ENCODE data around the gene MAEL.

The MAEL gene

DNA sequence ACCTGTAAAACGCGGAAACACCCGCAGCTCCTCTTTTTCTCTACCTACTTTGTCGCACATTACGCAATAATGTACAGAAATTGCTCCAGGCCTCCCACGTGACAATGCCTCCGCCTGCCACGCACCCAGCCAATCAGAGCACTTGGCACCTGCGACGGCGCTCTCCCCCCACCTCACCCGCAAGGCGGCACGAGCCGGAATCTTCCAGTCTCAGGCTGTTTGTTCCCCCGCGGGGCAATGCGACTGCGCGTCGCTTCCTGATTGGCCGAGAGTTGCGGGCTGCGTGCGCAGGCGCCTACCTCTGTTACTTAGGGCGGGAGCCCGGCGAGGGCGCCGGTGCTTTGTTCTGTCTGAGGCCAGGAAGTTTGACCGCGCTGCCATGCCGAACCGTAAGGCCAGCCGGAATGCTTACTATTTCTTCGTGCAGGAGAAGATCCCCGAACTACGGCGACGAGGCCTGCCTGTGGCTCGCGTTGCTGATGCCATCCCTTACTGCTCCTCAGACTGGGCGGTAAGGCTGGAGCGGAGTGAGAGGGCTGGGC, at the start of gene MAEL:
MAEL (plus strand) TSS at position 307 of the 542 bp plus-strand sequence; CDS start at position 380, 73 bp downstream.
- no peak within 1 kb of the TSS for H3K4me3 Mint-ChIP-seq
- no peak for ATAC-seq (replicated peaks; ENCODE audit: extremely low read depth, poor library complexity, severe bottlenecking)
- H3K27me3 Mint-ChIP-seq: no peaks in the 10 kb centered on the region
- no peaks in the 10 kb centered on the region for H3K4me1 Mint-ChIP-seq
- no peaks in the 10 kb centered on the region for H3K9me3 Mint-ChIP-seq
- DNase-seq (ENCODE audit: low spot score in 2 of 2): no peak
- H3K36me3 Mint-ChIP-seq (ENCODE audit: insufficient read depth): peaks cover 2% of the 10 kb centered on the region
- no peak within 1 kb of the TSS for H3K27ac Mint-ChIP-seq (ENCODE audit: low read depth)

DNA sequence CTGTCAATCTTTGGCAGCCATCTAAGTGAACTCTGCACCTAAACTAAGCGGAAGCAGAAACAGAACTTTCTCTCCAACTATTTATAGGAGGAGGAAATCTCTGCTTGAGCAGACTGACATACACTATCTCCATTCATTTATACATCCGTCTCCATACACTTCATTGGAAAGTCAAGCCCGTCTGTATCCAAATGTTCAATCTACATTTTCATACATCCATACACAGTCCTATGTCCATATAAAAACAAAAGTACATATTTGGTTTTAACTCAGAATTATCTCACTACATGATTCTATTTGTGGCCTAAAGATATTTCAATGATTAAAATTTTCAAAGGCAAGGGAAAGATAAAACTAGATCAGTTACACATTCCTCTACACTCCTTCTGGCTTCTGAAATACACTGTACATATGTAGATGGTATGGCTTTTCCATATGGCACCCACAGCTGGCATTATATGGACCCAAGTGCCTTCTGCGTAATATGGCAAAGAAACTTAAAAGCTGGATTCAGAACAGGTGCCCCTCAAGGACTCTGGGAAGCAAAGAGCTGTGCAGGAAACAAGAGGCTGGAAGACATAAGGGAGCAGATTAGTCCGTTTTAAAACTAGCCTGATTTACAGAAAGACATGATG, 49.2 kb upstream of the MAEL start:
- H3K27ac Mint-ChIP-seq (ENCODE audit: low read depth): no peak overlapping the region
- H3K27me3 Mint-ChIP-seq: peaks cover 40% of the 10 kb centered on the region
- ATAC-seq (replicated peaks; ENCODE audit: extremely low read depth, poor library complexity, severe bottlenecking): no peak
- no peaks in the 10 kb centered on the region for H3K9me3 Mint-ChIP-seq
- no peaks in the 10 kb centered on the region for H3K36me3 Mint-ChIP-seq (ENCODE audit: insufficient read depth)
- no peak overlapping the region for H3K4me3 Mint-ChIP-seq
- no peak for DNase-seq (ENCODE audit: low spot score in 2 of 2)
- no peaks in the 10 kb centered on the region for H3K4me1 Mint-ChIP-seq

DNA sequence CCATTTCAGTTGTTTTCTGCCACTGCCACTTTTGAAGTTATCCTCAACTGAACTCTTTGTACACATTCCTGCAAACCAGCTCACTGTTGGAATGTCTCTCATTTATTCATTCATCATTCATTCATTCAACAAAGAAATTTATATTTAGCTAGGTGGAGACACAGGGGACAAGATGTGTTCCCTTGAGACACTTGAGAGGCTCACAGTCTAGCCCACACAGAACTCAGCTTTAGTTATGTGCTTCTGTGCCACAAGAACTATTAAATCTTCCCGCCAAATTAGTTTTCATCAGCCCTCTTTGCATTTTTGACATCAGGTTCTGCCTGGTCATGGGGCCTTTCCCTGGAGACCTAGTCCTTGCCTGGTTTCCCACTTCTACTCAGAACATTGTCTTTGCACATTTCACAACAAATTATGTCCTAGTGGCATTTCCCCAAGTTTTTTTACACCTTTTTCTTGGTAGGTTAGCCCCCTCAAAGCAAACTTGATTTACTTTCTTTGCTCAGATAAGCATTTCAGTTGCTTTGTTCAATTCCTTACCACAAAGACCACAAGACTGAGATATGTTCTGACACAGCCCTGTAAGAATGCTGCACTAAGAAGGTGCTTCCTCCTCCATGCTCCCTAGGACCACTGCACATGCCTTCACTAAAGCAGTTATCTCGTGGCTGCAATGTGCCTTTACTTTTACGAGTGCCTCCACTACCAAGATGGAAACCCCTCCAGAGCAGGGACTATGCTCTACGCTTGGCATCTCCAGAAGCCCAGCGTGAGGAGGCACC, 44.7 kb upstream of the MAEL start:
- Mint-ChIP-seq H3K4me1 (peaks cover 8% of the 10 kb centered on the region), H3K9me3 (no peaks in the 10 kb centered on the region), H3K4me3 (no peak overlapping the region), H3K36me3 (ENCODE audit: insufficient read depth) (no peaks in the 10 kb centered on the region), H3K27ac (ENCODE audit: low read depth) (no peak overlapping the region), H3K27me3 (peaks cover 47% of the 10 kb centered on the region)
- ATAC-seq (replicated peaks; ENCODE audit: extremely low read depth, poor library complexity, severe bottlenecking) (no peak), DNase-seq (ENCODE audit: low spot score in 2 of 2) (no peak)

DNA sequence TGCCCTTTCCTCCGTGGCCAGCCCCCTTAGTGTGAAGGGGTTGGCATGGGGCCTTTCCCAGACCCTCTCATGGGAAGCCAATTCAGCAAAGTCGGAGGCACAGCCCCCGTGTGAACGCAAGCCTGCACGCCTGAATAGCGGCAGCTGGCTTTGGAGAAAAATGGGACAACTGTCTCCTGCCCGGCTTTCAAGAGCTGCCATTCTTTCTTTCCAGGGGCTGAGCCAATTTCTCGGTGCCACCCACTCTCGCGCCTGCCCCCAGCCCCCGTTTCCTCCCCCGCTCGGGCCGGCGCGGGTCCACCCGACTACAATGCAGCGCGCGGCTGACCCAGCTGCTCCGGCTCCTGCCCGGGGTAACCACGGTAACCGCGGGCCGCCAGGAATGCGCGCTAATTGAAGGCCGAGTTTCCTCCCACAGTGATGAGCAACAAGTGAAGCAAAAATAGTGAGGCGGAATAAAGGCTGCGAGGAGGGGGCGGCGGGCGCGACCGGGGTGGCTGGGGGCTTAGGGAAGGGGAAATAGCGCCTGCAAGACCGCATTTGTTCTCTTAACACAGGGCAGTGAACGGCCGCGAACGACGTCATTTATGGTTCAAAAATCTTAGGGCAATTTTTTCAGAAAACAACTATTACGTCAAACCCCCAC, 41.6 kb upstream of the MAEL start:
- peaks cover 77% of the 10 kb centered on the region for H3K27me3 Mint-ChIP-seq
- H3K27ac Mint-ChIP-seq (ENCODE audit: low read depth): no peak overlapping the region
- peaks cover 3% of the 10 kb centered on the region for H3K36me3 Mint-ChIP-seq (ENCODE audit: insufficient read depth)
- no peak for DNase-seq (ENCODE audit: low spot score in 2 of 2)
- H3K4me1 Mint-ChIP-seq: peaks cover 8% of the 10 kb centered on the region
- no peak for ATAC-seq (replicated peaks; ENCODE audit: extremely low read depth, poor library complexity, severe bottlenecking)
- H3K4me3 Mint-ChIP-seq: no peak overlapping the region
- H3K9me3 Mint-ChIP-seq: no peaks in the 10 kb centered on the region

DNA sequence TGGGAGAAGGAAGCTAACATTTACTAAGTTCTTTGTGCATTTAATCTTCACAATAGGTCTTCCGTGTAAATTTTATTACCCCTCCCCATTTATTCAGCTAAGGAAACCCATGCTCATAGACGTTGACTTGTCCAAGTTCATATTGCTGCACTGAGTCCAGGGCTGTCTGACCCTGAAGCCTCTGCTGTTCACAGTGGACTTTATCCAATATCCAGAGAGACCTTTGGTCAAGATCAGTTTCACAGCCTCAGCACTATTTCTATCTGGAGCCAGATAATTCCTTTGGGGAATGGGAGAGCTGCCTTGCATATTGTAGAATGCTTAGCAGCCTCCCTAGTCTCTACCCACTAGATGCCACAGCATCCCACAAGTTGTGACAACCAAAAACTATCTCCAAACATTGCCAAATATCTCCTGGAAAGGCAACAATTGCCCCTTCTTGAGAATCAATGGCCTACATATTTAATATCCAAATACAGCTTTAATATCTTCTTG, 40.2 kb upstream of the MAEL start:
- Mint-ChIP-seq H3K4me3 (no peak overlapping the region), H3K9me3 (no peaks in the 10 kb centered on the region), H3K4me1 (peaks cover 8% of the 10 kb centered on the region), H3K27me3 (peaks cover 86% of the 10 kb centered on the region), H3K36me3 (ENCODE audit: insufficient read depth) (peaks cover 3% of the 10 kb centered on the region), H3K27ac (ENCODE audit: low read depth) (no peak overlapping the region)
- DNase-seq (ENCODE audit: low spot score in 2 of 2) (no peak), ATAC-seq (replicated peaks; ENCODE audit: extremely low read depth, poor library complexity, severe bottlenecking) (no peak)

DNA sequence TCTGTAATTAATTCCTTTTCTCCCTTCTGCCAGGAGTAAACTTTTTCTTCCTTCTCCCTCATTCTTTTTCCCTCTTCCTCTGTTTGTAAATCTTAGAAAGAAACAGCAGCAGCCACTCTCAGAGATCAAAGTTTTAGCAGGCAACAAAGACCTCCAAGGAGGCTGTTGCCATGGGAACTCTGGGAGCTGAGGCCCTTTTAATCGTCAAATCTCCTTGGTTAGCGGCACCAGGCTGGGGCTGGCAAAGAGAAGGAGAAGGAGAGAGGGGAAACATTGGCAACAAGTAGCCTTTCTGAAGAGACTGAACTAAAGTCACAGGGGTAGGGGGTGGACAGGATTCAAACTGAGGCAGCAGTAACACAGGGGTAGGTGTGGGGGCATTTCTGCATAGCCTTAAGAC, 38.9 kb upstream of the MAEL start:
- DNase-seq (ENCODE audit: low spot score in 2 of 2) (no peak), ATAC-seq (replicated peaks; ENCODE audit: extremely low read depth, poor library complexity, severe bottlenecking) (no peak)
- H3K27ac Mint-ChIP-seq (ENCODE audit: low read depth): no peak overlapping the region
- H3K4me3 Mint-ChIP-seq: no peak overlapping the region
- peaks cover 8% of the 10 kb centered on the region for H3K4me1 Mint-ChIP-seq
- peaks cover 3% of the 10 kb centered on the region for H3K36me3 Mint-ChIP-seq (ENCODE audit: insufficient read depth)
- peaks cover 73% of the 10 kb centered on the region for H3K27me3 Mint-ChIP-seq
- H3K9me3 Mint-ChIP-seq: no peaks in the 10 kb centered on the region

DNA sequence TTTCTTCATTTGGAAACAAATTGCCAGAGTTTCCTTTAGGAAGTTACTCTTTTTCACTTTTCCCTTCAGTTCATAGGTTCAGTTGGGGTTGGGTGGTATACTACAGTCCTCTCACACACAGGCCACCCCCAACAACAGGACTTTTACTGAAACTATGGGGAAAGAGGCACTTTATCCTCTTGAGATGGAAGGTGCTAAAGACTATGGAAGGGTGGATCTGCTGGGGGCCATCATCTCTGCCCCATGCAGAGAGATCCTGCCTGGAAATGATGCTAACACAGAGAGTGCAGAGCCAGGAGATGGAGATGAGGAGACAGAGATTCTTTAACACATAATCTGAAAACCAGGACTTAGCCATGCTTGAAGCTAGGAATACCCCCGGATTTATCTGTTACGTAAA, 38.0 kb upstream of the MAEL start:
- no peak overlapping the region for H3K27ac Mint-ChIP-seq (ENCODE audit: low read depth)
- peaks cover 3% of the 10 kb centered on the region for H3K36me3 Mint-ChIP-seq (ENCODE audit: insufficient read depth)
- ATAC-seq (replicated peaks; ENCODE audit: extremely low read depth, poor library complexity, severe bottlenecking) (no peak), DNase-seq (ENCODE audit: low spot score in 2 of 2) (no peak)
- H3K27me3 Mint-ChIP-seq: peaks cover 73% of the 10 kb centered on the region
- peaks cover 8% of the 10 kb centered on the region for H3K4me1 Mint-ChIP-seq
- H3K4me3 Mint-ChIP-seq: no peak overlapping the region
- H3K9me3 Mint-ChIP-seq: no peaks in the 10 kb centered on the region

DNA sequence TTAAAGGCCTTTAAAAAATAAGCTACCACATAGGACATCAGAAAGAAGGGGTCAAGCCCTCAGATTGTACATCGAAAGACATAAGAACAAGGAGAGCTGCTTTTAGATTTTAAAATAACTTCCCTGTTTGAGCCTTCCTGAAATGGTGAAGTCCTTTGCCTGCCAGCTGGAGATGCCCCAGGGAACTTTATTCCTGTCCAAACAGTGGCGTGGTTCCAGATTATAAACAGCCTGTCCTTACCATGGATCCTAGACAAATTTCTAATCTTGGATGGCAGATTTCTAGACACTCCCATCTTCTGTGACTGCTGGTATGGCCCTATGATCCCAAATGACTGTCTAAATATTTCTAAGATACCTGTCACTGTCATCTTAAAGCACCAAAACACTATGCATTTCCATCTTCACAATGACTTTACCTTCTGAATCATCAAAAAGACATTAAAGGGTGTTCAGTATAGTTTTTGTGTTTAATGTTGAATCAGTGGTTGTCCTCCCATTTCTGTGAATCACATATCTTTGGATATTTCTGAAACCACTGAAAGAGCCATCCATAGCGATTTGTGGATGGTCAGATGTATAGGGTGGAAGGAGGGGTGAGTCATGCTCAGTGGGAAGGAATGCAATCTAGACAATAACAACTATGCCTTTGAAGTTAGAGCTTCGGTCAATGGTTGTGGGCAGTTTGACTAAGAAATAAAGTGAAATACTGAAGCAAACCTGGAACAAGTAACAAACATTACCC, 36.9 kb upstream of the MAEL start:
- no peak for DNase-seq (ENCODE audit: low spot score in 2 of 2)
- no peak overlapping the region for H3K27ac Mint-ChIP-seq (ENCODE audit: low read depth)
- H3K27me3 Mint-ChIP-seq: peaks cover 70% of the 10 kb centered on the region
- peaks cover 3% of the 10 kb centered on the region for H3K36me3 Mint-ChIP-seq (ENCODE audit: insufficient read depth)
- H3K9me3 Mint-ChIP-seq: no peaks in the 10 kb centered on the region
- peaks cover 6% of the 10 kb centered on the region for H3K4me1 Mint-ChIP-seq
- no peak for ATAC-seq (replicated peaks; ENCODE audit: extremely low read depth, poor library complexity, severe bottlenecking)
- H3K4me3 Mint-ChIP-seq: no peak overlapping the region

DNA sequence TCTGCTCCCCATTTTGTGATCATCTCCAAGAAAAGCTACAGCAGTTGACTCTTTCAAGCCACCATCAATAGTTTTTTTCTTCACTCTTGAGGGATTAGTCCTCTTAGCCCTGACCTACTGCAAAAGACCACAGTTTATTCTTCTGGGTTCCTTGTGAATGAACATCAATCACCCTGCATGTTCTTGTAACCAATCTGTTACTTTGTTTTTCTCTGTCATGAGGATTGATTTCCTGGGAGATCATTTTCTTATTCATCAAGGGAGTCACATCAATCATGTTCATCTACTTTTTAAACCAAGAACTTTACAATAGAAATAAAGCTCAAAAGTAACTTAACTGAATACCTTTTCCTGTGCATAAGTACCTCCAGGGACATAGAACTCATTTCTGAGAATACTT, 35.6 kb upstream of the MAEL start:
- Mint-ChIP-seq H3K4me1 (no peaks in the 10 kb centered on the region), H3K27ac (ENCODE audit: low read depth) (no peak overlapping the region), H3K4me3 (no peak overlapping the region), H3K9me3 (no peaks in the 10 kb centered on the region), H3K36me3 (ENCODE audit: insufficient read depth) (peaks cover 3% of the 10 kb centered on the region), H3K27me3 (peaks cover 62% of the 10 kb centered on the region)
- no peak for DNase-seq (ENCODE audit: low spot score in 2 of 2)
- ATAC-seq (replicated peaks; ENCODE audit: extremely low read depth, poor library complexity, severe bottlenecking): no peak

DNA sequence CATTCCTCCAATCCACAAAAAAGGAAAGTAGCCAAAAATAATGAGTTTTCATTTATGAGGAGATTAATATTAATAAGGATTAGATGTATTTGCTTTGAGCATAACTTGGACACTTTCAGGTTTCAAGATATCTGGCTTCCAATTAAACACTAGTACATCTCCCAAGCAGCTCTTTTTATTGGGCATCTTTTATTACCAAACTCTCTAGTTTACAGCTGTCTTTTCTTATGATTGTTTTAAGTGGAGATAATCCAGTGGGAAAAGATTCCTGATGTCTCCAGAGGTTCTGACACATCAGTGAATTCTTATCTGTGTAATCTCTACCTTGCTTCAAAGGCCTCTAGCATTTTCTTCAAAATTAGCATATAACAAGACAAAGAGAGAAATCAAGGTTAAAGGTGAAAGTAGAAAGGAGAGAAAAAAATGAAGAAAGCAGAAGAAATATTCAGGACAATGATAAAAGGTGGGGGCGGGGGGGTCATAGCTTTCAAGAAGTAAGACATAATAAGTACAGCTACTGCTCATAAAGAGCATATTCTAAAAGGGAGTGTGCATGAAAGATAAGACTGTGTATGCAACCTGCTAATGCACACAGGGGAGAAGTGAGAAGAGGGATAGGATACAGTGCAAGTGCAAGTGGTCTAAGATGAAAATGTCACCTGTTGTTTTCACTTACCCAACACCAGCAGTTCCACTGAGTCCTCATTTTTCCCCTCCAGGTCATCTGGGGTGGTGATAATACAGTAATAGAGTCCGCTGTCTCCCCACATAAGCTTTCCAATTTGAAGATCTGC, 32.8 kb upstream of the MAEL start:
- H3K4me1 Mint-ChIP-seq: no peaks in the 10 kb centered on the region
- H3K36me3 Mint-ChIP-seq (ENCODE audit: insufficient read depth): peaks cover 3% of the 10 kb centered on the region
- DNase-seq (ENCODE audit: low spot score in 2 of 2) (no peak), ATAC-seq (replicated peaks; ENCODE audit: extremely low read depth, poor library complexity, severe bottlenecking) (no peak)
- no peak overlapping the region for H3K4me3 Mint-ChIP-seq
- no peaks in the 10 kb centered on the region for H3K9me3 Mint-ChIP-seq
- peaks cover 68% of the 10 kb centered on the region for H3K27me3 Mint-ChIP-seq
- no peak overlapping the region for H3K27ac Mint-ChIP-seq (ENCODE audit: low read depth)

DNA sequence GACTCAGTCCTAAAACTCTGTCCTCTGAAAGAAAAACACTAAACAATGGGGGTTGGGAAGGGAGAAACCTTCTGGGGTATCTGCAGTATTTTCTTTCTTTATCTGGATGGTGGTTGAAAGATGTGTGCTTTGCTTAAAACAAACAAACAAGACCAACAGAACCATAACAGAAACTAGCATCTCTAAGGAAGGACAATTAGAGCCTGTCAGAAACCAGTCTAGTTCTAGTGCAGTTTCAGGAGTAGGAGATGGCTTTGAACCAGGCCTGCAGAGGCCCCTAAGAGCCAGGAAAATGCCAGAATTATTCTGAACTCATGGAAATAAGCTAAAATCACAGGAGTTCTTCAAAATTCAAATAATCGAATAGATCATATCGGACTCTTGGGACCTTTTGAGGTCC, 32.2 kb upstream of the MAEL start:
- no peak for DNase-seq (ENCODE audit: low spot score in 2 of 2)
- H3K4me1 Mint-ChIP-seq: no peaks in the 10 kb centered on the region
- no peak for ATAC-seq (replicated peaks; ENCODE audit: extremely low read depth, poor library complexity, severe bottlenecking)
- peaks cover 64% of the 10 kb centered on the region for H3K27me3 Mint-ChIP-seq
- H3K4me3 Mint-ChIP-seq: no peak overlapping the region
- H3K36me3 Mint-ChIP-seq (ENCODE audit: insufficient read depth): peaks cover 1% of the 10 kb centered on the region
- H3K27ac Mint-ChIP-seq (ENCODE audit: low read depth): no peak overlapping the region
- no peaks in the 10 kb centered on the region for H3K9me3 Mint-ChIP-seq
